Endothelial cell of umbilical vein (primary cell): ENCODE data around the gene SCUBE3. TPM values are rescaled to one million over a fixed set of nuclear protein-coding genes. Genes with fewer than 3 reads are reported as not detected.

Experiments
- BruUV-seq: library from RNA; stranded (reverse); fragments of 400-500 nt; replicated peaks from 2 replicates; lab custom pipeline; 2021; lab: Mats Ljungman, UMichigan
- CTCF ChIA-PET: fragments of 300-600, 350-600 bp; sonication (Branson Sonifier 250); formaldehyde crosslinking; loops from one replicate; lab custom pipeline; 2021; ENCODE audit warnings: antibody characterized with exemption, inconsistent platforms; lab: Charles Lee
- POLR2A ChIA-PET: fragments of 300-600, 350-600 bp; sonication (Branson Sonifier 250); formaldehyde crosslinking; loops from one replicate; lab custom pipeline; 2021; ENCODE audit warnings: antibody characterized with exemption, inconsistent platforms; lab: Charles Lee
- DNase-seq: peaks from one replicate; pipeline ENCODE4 v3.0.0-alpha.2; 2011; ENCODE audit warnings: low read depth, low spot score
- FAIRE-seq: peaks from 2 replicates; lab custom pipeline; 2011; peaks lifted over from hg19 to GRCh38; lab: Jason Lieb, UNC
- H2AFZ ChIP-seq: 2 replicates; pipeline ENCODE4 v1.6.0; 2012; ENCODE audit warnings: low read depth, low read length, control low read depth, inconsistent platforms
- H3K27ac ChIP-seq: 2 replicates; pipeline ENCODE4 v1.5.1; 2011; ENCODE audit warnings: low read depth, mild to moderate bottlenecking, control low read depth, low read length, moderate library complexity; ENCODE audit not compliant: insufficient read depth
- H3K27me3 ChIP-seq, 2 experiments: 2 replicates each; pipeline versions ENCODE4 v1.6.0 to v1.6.1; 2011; ENCODE audit warnings: low read length in 2 of 2, mixed read lengths in 1 of 2; ENCODE audit not compliant: control insufficient read depth in 2 of 2, insufficient read depth in 2 of 2
- H3K36me3 ChIP-seq, 2 experiments: 2 replicates in 1 of 2; 3 replicates in 1 of 2; pipeline ENCODE4 v1.5.1; 2011; ENCODE audit warnings: low read length in 2 of 2, mild to moderate bottlenecking in 1 of 2, moderate library complexity in 1 of 2; ENCODE audit not compliant: control insufficient read depth in 2 of 2, insufficient read depth in 2 of 2; ENCODE audit errors: extremely low read depth in 1 of 2
- H3K4me1 ChIP-seq: 3 replicates; pipeline ENCODE4 v1.5.1; 2011; ENCODE audit warnings: mild to moderate bottlenecking, low read length; ENCODE audit not compliant: control insufficient read depth, insufficient read depth; ENCODE audit errors: extremely low read depth
- H3K4me2 ChIP-seq: 2 replicates; pipeline ENCODE4 v1.6.1; 2011; ENCODE audit warnings: low read length, control low read depth, mixed read lengths; ENCODE audit not compliant: insufficient read depth
- H3K4me3 ChIP-seq, 3 experiments: fragments of 200-600 bp in 1 of 3; sonication (generic), shearing (Covaris generic) in 1 of 3; replicated peaks in 1 of 3; 2 replicates each; pipeline ENCODE4 v1.5.1; 2011 to 2016; ENCODE audit warnings: control low read depth in 3 of 3, low read length in 3 of 3, mild to moderate bottlenecking in 2 of 3, inconsistent platforms in 1 of 3, low read depth in 1 of 3, moderate library complexity in 1 of 3; ENCODE audit not compliant: insufficient read depth in 1 of 3
- H3K79me2 ChIP-seq: 2 replicates; pipeline ENCODE4 v1.6.0; 2012; ENCODE audit warnings: low read length, inconsistent platforms; ENCODE audit not compliant: control insufficient read depth, insufficient read depth
- H3K9ac ChIP-seq: replicated peaks from 2 replicates; pipeline ENCODE3; 2011; ENCODE audit warnings: low read length, control low read depth; ENCODE audit not compliant: insufficient read depth; ENCODE audit errors: extremely low read depth
- H3K9me1 ChIP-seq: replicated peaks from 3 replicates; pipeline ENCODE4 v1.6.0; 2011; ENCODE audit warnings: mild to moderate bottlenecking, low read length; ENCODE audit not compliant: control insufficient read depth, insufficient read depth; ENCODE audit errors: extremely low read depth
- H3K9me3 ChIP-seq: replicated peaks from 2 replicates; pipeline ENCODE4 v1.5.1; 2012; ENCODE audit warnings: low read length, inconsistent platforms; ENCODE audit not compliant: control insufficient read depth, insufficient read depth
- H4K20me1 ChIP-seq: replicated peaks from 2 replicates; pipeline ENCODE3; 2011; ENCODE audit warnings: mild to moderate bottlenecking, low read length; ENCODE audit not compliant: control insufficient read depth, insufficient read depth; ENCODE audit errors: extremely low read depth
- CTCF ChIP-seq, 2 donors: IDR thresholded peaks; 1 replicate in 1 of 2; 2 replicates in 1 of 2; pipeline ENCODE4 v1.5.1; 2011; ENCODE audit warnings: low read length in 2 of 2, mild to moderate bottlenecking in 2 of 2, moderate library complexity in 2 of 2, control low read depth in 1 of 2, inconsistent platforms in 1 of 2, low read depth in 1 of 2; ENCODE audit not compliant: insufficient read depth in 1 of 2; ENCODE audit errors: extremely low read depth in 1 of 2
- EZH2 ChIP-seq: IDR thresholded peaks from 2 replicates; pipeline ENCODE4 v1.6.1; 2012; ENCODE audit warnings: borderline replicate concordance, low read depth, mild to moderate bottlenecking, moderate library complexity, low read length, inconsistent platforms; ENCODE audit not compliant: severe bottlenecking
- FOS ChIP-seq: IDR thresholded peaks from 2 replicates; pipeline ENCODE4 v1.6.1; 2011; ENCODE audit warnings: mild to moderate bottlenecking, low read length, moderate library complexity, borderline replicate concordance; ENCODE audit not compliant: insufficient read depth
- GATA2 ChIP-seq: IDR thresholded peaks from 2 replicates; pipeline ENCODE4 v1.7.0; 2011; ENCODE audit warnings: low read depth, mild to moderate bottlenecking, moderate library complexity, mixed read lengths, low read length; ENCODE audit not compliant: insufficient read length, insufficient read depth
- JUN ChIP-seq: IDR thresholded peaks from 2 replicates; pipeline ENCODE4 v1.6.1; 2011; ENCODE audit warnings: borderline replicate concordance, low read depth; ENCODE audit not compliant: insufficient read length, insufficient read depth
- MAX ChIP-seq: IDR thresholded peaks from 2 replicates; pipeline ENCODE4 v1.6.1; 2011; ENCODE audit not compliant: insufficient read depth, insufficient read length
- MYC ChIP-seq: IDR thresholded peaks from one replicate; pipeline ENCODE4 v1.6.1; 2011; ENCODE audit warnings: mild to moderate bottlenecking, low read depth, low read length
- POLR2A ChIP-seq: IDR thresholded peaks from 2 replicates; pipeline ENCODE4 v1.6.1; 2012; ENCODE audit warnings: low read depth, mild to moderate bottlenecking, control low read depth, low read length
- POLR2AphosphoS5 ChIP-seq: IDR thresholded peaks from 2 replicates; pipeline ENCODE4 v1.6.1; 2012; ENCODE audit warnings: low read depth, mild to moderate bottlenecking, control low read depth, low read length, moderate library complexity; ENCODE audit not compliant: insufficient read depth
- dilution Hi-C: fragments of 300-500 bp; cut with MboI; formaldehyde crosslinking; loops from one replicate; pipeline ENCODE4 v1.15.0; 2019; ENCODE audit warnings: low sequenced_read_pairs; ENCODE audit not compliant: extremely low pct_ligation_motif_present
- intact Hi-C: fragments of 100-400 bp; cut with micrococcal nuclease; formaldehyde crosslinking; loops from one replicate; pipeline ENCODE4 v1.10.0; 2022
- polyA plus RNA-seq, 4 experiments: library from polyadenylated mRNA; depleted of rRNA in 3 of 4; stranded (reverse) in 3 of 4; unstranded in 1 of 4; fragments of >200 nt; gene quantifications; 2 replicates each; pipeline versions ENCODE4 v1.2.1 to v1.2.3, GENCODE V29; 2011 to 2012; ENCODE audit warnings: missing spikeins in 1 of 4
- total RNA-seq: library from RNA; stranded (reverse); gene quantifications from 2 replicates; pipeline ENCODE4 v1.2.3, GENCODE V29; 2021

SCUBE3 gene
- total and polyA plus RNA-seq, 2 donors (not counting 3 experiments of a cell fraction or from before 2014, with no cell fraction given): 1.1 to 1.5 TPM

- no peak overlapping the region for H3K4me2 ChIP-seq
- no peaks in the 10 kb centered on the region for H4K20me1 ChIP-seq
- POLR2A ChIA-PET: no interaction called here
- CTCF ChIA-PET: interaction anchor here (1.2 kb wide), 1 partner anchor 18 kb away, joined by 3 read pairs; no protein-coding TSS in a partner anchor
- H3K36me3 ChIP-seq: no peaks in the 10 kb centered on the region
- DNase-seq (no peak), FAIRE-seq (no peak)
- peaks cover 2 to 3% of the 10 kb centered on the region in 2 experiments for H3K27me3 ChIP-seq
- intact Hi-C loops (no loop called here), dilution Hi-C loops (no loop called here)
- H3K4me3 ChIP-seq: no peak overlapping the region
- H3K9ac ChIP-seq: no peak overlapping the region
- BruUV-seq: no TSS peak
- H3K9me3 ChIP-seq: no peaks in the 10 kb centered on the region
- H3K27ac ChIP-seq: no peak overlapping the region
- H3K79me2 ChIP-seq: no peaks in the 10 kb centered on the region
- H3K9me1 ChIP-seq: no peaks in the 10 kb centered on the region
- no peaks in the 10 kb centered on the region for H3K4me1 ChIP-seq
- no peak overlapping the region for H2AFZ ChIP-seq
- no peak for TF ChIP-seq POLR2A
- no peak for TF ChIP-seq EZH2
- no peak for TF ChIP-seq CTCF (IDR thresholded peaks at IDR 0.05; ENCODE audit: extremely low read depth in 1 of 2, insufficient read depth in 1 of 2, low read depth in 1 of 2, low read length in 2 of 2)
- no peak for TF ChIP-seq MAX
- TF ChIP-seq GATA2: no peak
- TF ChIP-seq POLR2AphosphoS5: no peak
- TF ChIP-seq FOS: no peak
- no peak for TF ChIP-seq MYC
- TF ChIP-seq JUN: no peak
Observed at GRCh38 chr6:35174088-35174434, 39.7 kb upstream of the SCUBE3 start.
